GM23248 (cell line): ENCODE data around the gene TAAR5.

Experiments
- EZH2 ChIP-seq: fragments of 200-600 bp; sonication (generic); IDR thresholded peaks from 2 replicates; pipeline ENCODE4 v1.6.1; 2018; ENCODE audit warnings: antibody characterized with exemption, mild to moderate bottlenecking; ENCODE audit not compliant: insufficient read depth, poor library complexity, severe bottlenecking
- EZH2phosphoT487 ChIP-seq: fragments of 200-600 bp; sonication (generic); IDR thresholded peaks from 2 replicates; pipeline ENCODE4 v1.6.1; 2018; ENCODE audit warnings: antibody characterized with exemption, moderate library complexity, mild to moderate bottlenecking, low read depth; ENCODE audit not compliant: insufficient read depth

DNA sequence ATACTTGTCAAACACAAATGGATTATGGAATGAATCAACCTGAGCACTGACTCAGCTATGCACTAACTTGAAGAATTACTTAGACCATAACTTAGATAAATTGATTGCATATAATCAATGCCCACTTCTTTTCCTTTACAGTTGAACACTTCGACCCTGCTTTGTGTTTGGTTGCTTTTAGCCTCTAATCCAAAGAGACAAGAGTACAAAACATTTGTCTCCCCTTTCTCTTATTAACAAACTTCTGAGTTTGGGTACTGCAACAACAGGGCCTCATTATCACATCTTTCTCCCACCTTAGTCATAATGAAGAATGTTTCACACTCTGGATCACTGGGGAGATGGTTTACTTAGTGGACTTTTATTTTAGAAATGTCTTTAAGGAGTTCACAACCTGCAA is 22.0 kb downstream of the TAAR5 start:
- no peak for TF ChIP-seq EZH2phosphoT487
- no peak for TF ChIP-seq EZH2
